K562 (cell line): ENCODE measurements around the gene IL7R. TPM values are rescaled to one million over a fixed set of nuclear protein-coding genes. Genes with fewer than 3 reads are reported as not detected.

ENCODE experiments used
- ATAC-seq: fragments of 200-7000 bp; cut with Tn5 transposase; 3 replicates; pipeline ENCODE4 v1.9.1; 2020; ENCODE audit warnings: moderate library complexity
- BruUV-seq: library from RNA; stranded (reverse); fragments of 400-500 nt; replicated peaks from 2 replicates; lab custom pipeline; 2021; lab: Mats Ljungman, UMichigan
- CTCF ChIA-PET: fragments of 300-600 bp; formaldehyde crosslinking; extraction: SDS; loops from one replicate; lab custom pipeline; 2021; ENCODE audit warnings: low intra/inter-chr PET ratio; lab: Yijun Ruan, JAX
- POLR2A ChIA-PET: fragments of 300-600, 350-650 bp; sonication (Branson Sonifier 250); formaldehyde crosslinking; extraction: SDS; loops from one replicate; lab custom pipeline; 2021; ENCODE audit warnings: antibody characterized with exemption, inconsistent platforms; lab: Yijun Ruan, JAX
- DNase-seq, 4 experiments: peaks; one replicate each; pipeline versions ENCODE4 v3.0.0 to v3.0.0-alpha.2; 2011 to 2018; ENCODE audit warnings: low spot score in 3 of 4, mixed read lengths in 3 of 4; ENCODE audit errors: extremely low read depth in 1 of 4
- FAIRE-seq: peaks from 2 replicates; lab custom pipeline; 2011; peaks lifted over from hg19 to GRCh38; lab: Jason Lieb, UNC
- H2AFZ ChIP-seq: 2 replicates; pipeline ENCODE4 v1.6.0; 2011; ENCODE audit warnings: low read depth, low read length, control low read depth, inconsistent platforms
- H3K27ac ChIP-seq: fragments of 200-600 bp; 3 replicates; pipeline ENCODE4 v1.8.0; 2011; ENCODE audit warnings: low read depth, mild to moderate bottlenecking, control low read depth, inconsistent platforms, low read length, moderate library complexity, mixed read lengths; ENCODE audit errors: extremely low read depth
- H3K27me3 ChIP-seq, 2 experiments: fragments of 300-600 bp in 1 of 2; 2 replicates in 1 of 2; 3 replicates in 1 of 2; pipeline versions ENCODE4 v1.6.0 to v1.8.0; 2011; ENCODE audit warnings: inconsistent platforms in 2 of 2, low read length in 2 of 2, mild to moderate bottlenecking in 1 of 2, mixed read lengths in 1 of 2, moderate library complexity in 1 of 2; ENCODE audit not compliant: control insufficient read depth in 2 of 2, insufficient read depth in 2 of 2
- H3K36me3 ChIP-seq: fragments of 300-600 bp; 3 replicates; pipeline ENCODE4 v1.8.0; 2011; ENCODE audit warnings: mild to moderate bottlenecking, low read length, inconsistent platforms; ENCODE audit not compliant: control insufficient read depth, insufficient read depth
- H3K4me1 ChIP-seq, 2 experiments: fragments of 200-600 bp in 1 of 2; replicated peaks in 1 of 2; 2 replicates in 1 of 2; 3 replicates in 1 of 2; pipeline versions ENCODE4 v1.5.1 to v1.8.0; 2011; ENCODE audit warnings: inconsistent platforms in 2 of 2, low read length in 2 of 2, mild to moderate bottlenecking in 1 of 2, mixed read lengths in 1 of 2, moderate library complexity in 1 of 2; ENCODE audit not compliant: control insufficient read depth in 2 of 2, insufficient read depth in 2 of 2
- H3K4me2 ChIP-seq: 2 replicates; pipeline ENCODE4 v1.6.1; 2011; ENCODE audit warnings: low read length, control low read depth, inconsistent platforms, mixed read lengths; ENCODE audit not compliant: insufficient read depth
- H3K4me3 ChIP-seq: fragments of 200-600 bp; sonication (generic), shearing (Covaris generic); 2 replicates; pipeline ENCODE4 v1.5.1; 2016; ENCODE audit warnings: control low read depth, inconsistent platforms
- H3K79me2 ChIP-seq: fragments of 200-600 bp; 3 replicates; pipeline ENCODE4 v1.8.0; 2011; ENCODE audit warnings: low read length, inconsistent platforms; ENCODE audit not compliant: control insufficient read depth, insufficient read depth
- H3K9ac ChIP-seq, 2 experiments: 2 replicates each; pipeline versions ENCODE4 v1.6.0 to v1.6.1; 2011; ENCODE audit warnings: low read depth in 2 of 2, low read length in 2 of 2, control low read depth in 1 of 2, inconsistent platforms in 1 of 2, mild to moderate bottlenecking in 1 of 2, mixed read lengths in 1 of 2; ENCODE audit not compliant: insufficient read depth in 1 of 2
- H3K9me1 ChIP-seq: one replicate; pipeline ENCODE4 v1.6.0; 2011; ENCODE audit warnings: inconsistent platforms, mild to moderate bottlenecking, low read length, moderate library complexity; ENCODE audit not compliant: control insufficient read depth, insufficient read depth
- H3K9me3 ChIP-seq: replicated peaks from 2 replicates; pipeline ENCODE4 v1.5.1; 2011; ENCODE audit warnings: low read depth, low read length, inconsistent platforms; ENCODE audit not compliant: control insufficient read depth, insufficient read depth
- H4K20me1 ChIP-seq: replicated peaks from 2 replicates; pipeline ENCODE4 v1.6.1; 2011; ENCODE audit warnings: low read length, inconsistent platforms, mixed read lengths; ENCODE audit not compliant: control insufficient read depth, insufficient read depth
- JUN ChIP-seq, 2 experiments: sonication (generic) in 1 of 2; formaldehyde crosslinking in 1 of 2; IDR thresholded peaks; 2 replicates each; pipeline versions ENCODE4 v1.6.1 to v1.8.0; 2012 to 2022; ENCODE audit warnings: borderline replicate concordance in 2 of 2, mild to moderate bottlenecking in 2 of 2, improper control_type of control experiment in 1 of 2, low read depth in 1 of 2, low read length in 1 of 2, missing genetic modification reagents in 1 of 2
- SMARCA4 ChIP-seq: fragments of 450-650 bp; IDR thresholded peaks from 2 replicates; pipeline ENCODE4 v1.6.1; 2016
- TEAD2 ChIP-seq: fragments of 450-650 bp; IDR thresholded peaks from 2 replicates; pipeline ENCODE4 v1.6.1; 2016; ENCODE audit warnings: missing genetic modification characterization, control low read depth, missing compliant biosample characterization
- ZBTB9 ChIP-seq: fragments of 450-650 bp; formaldehyde crosslinking; IDR thresholded peaks from 2 replicates; pipeline ENCODE4 v1.4.0; 2020; ENCODE audit warnings: mild to moderate bottlenecking, moderate library complexity
- ZMIZ1 ChIP-seq, 2 experiments: fragments of 150-350 bp in 1 of 2; IDR thresholded peaks; 2 replicates each; pipeline ENCODE4 v1.6.1; 2012 to 2016; ENCODE audit warnings: low read depth in 2 of 2, low read length in 2 of 2, mild to moderate bottlenecking in 1 of 2, moderate library complexity in 1 of 2
- ZNF224 ChIP-seq: sonication (generic); formaldehyde crosslinking; IDR thresholded peaks from 2 replicates; pipeline ENCODE4 v1.8.0; 2022; ENCODE audit warnings: mild to moderate bottlenecking, missing genetic modification reagents
- ZNF347 ChIP-seq: fragments of 450-650 bp; formaldehyde crosslinking; IDR thresholded peaks from 2 replicates; pipeline ENCODE4 v1.4.0; 2020; ENCODE audit warnings: low read depth, mild to moderate bottlenecking, moderate library complexity
- ZNF717 ChIP-seq: fragments of 250-450 bp; sonication (Bioruptor Pico); IDR thresholded peaks from 2 replicates; pipeline ENCODE4 v1.5.0; 2021
- WGBS: fragments of 100-300 bp; shearing (Covaris generic); methylation state at CpG from one replicate; pipeline ENCODE4 v1.1.6; 2016; ENCODE audit warnings: low coverage, mixed read lengths; ENCODE audit not compliant: insufficient coverage; ENCODE audit errors: missing lambda C conversion rate; 5-methylcytosine and 5-hydroxymethylcytosine counted together
- in situ Hi-C: fragments of 300-500 bp; cut with MboI; formaldehyde crosslinking; loops from 4 replicates; pipeline ENCODE4 v1.15.0; 2018; ENCODE audit warnings: inconsistent platforms, mixed read lengths
- intact Hi-C: fragments of 100-400 bp; cut with micrococcal nuclease; formaldehyde crosslinking; loops from 2 replicates; pipeline ENCODE4 v1.14.2; 2022
- polyA plus RNA-seq, 8 experiments: library from polyadenylated mRNA; depleted of rRNA in 4 of 8; stranded (reverse) in 5 of 8; unstranded in 3 of 8; fragments of >200 nt; fragmentation: Nextera tagmentation in 2 of 8; fragmentation: Illumina TruSeq in 1 of 8; extraction: Ambion mirVana in 2 of 8; extraction: Trizol in 1 of 8; gene quantifications; 2 replicates each; pipeline versions ENCODE4 v1.2.1 to v1.2.3, GENCODE V29; 2011 to 2014; ENCODE audit warnings: inconsistent platforms in 1 of 8, missing spikeins in 1 of 8
- total RNA-seq, 7 experiments: library from RNA; depleted of rRNA in 6 of 7; stranded (reverse); fragments of >200 nt in 6 of 7; fragmentation: Illumina TruSeq in 2 of 7; extraction: Trizol in 2 of 7; gene quantifications; 2 replicates each; pipeline versions ENCODE4 v1.2.1 to v1.2.3, GENCODE V29; 2011 to 2021; ENCODE audit warnings: low replicate concordance in 1 of 7
- TF ChIP-seq, protein P1 (sequence below): fragments of 250-450 bp; sonication (Bioruptor Pico); IDR thresholded peaks from 2 replicates; pipeline ENCODE4 v1.4.0; 2020; ENCODE audit warnings: mild to moderate bottlenecking
- TF ChIP-seq, protein P2 (sequence below): IDR thresholded peaks from 3 replicates; pipeline ENCODE4 v1.6.1; 2011; ENCODE audit warnings: borderline replicate concordance, mild to moderate bottlenecking, moderate library complexity; ENCODE audit not compliant: insufficient read length; ENCODE audit errors: extremely low read depth

IL7R gene
- total and polyA plus RNA-seq, 9 of the 15 experiments (the other 6 are each of a cell fraction or from before 2014, with no cell fraction given), result 0.04 to 0.98 (median 0.09) TPM; not detected in 3

DNA sequence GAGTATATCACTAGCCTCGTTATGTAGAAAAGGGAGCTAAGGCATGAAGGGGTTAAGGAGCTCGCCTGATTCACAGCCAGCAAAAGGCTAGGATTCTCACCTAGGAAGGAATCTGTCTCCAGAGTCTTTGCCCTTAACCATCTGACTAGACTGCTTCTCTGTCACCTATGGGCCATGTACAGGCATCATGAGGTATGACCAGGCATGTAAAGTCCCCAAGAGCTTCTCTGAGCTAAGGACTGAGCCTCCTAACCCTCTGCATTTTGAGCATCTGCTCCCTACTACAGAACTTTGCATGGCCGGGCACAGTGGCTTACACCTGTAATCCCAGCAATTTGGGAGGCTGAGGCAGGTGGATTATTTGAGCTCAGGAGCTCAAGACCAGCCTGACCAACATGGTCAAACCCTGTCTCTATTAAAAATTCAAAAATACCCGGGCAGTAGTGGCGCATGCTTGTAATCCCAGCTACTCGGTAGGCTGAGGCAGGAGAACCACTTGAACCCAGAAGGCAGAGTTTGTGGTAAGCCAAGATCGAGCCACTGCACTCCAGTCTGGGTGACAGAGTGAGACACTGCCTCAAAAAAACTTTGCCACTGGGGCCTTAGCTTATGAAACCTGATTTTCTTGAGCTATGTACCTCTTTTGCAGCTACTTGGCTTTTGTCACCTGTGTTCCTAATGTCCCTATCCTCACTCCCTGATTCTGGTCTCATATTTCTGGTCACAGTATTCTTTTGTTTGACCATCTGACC lies 33.2 kb upstream of the IL7R start:
- ATAC-seq (no peak), DNase-seq (no peak), FAIRE-seq (no peak)
- Histone ChIP-seq H3K27me3 (no peaks in the 10 kb centered on the region), H3K4me3 (no peak overlapping the region), H3K79me2 (no peaks in the 10 kb centered on the region), H3K9me3 (no peaks in the 10 kb centered on the region), H3K9ac (no peak overlapping the region), H2AFZ (no peak overlapping the region), H3K36me3 (no peaks in the 10 kb centered on the region), H3K4me2 (no peak overlapping the region), H4K20me1 (no peaks in the 10 kb centered on the region), H3K9me1 (no peaks in the 10 kb centered on the region), H3K4me1 (no peaks in the 10 kb centered on the region), H3K27ac (no peak overlapping the region)
- WGBS, result under 1% methylated on average over 7 of the region's 7 CpGs
- ChIA-PET POLR2A (interaction anchor here (0.6 to 0.7 kb wide), 3 partner anchors 44 to 1735 kb away, joined by 3 to 4 read pairs (median 3); no protein-coding TSS in a partner anchor), CTCF (no interaction called here)
- in situ Hi-C loops, result no loop called here
- BruUV-seq, result no TSS peak
- intact Hi-C loops, result no loop called here
- TF ChIP-seq JUN (IDR thresholded peaks at IDR 0.05; ENCODE audit: borderline replicate concordance, low read depth, low read length) (no peak), JUN (CRISPR knock-in tag; IDR thresholded peaks at IDR 0.05; ENCODE audit: borderline replicate concordance) (no peak), ZBTB9 (CRISPR knock-in tag) (no peak), SMARCA4 (no peak), ZNF717 (no peak), ZNF224 (CRISPR knock-in tag) (no peak), ZNF347 (CRISPR knock-in tag) (no peak), ZMIZ1 (IDR thresholded peaks at IDR 0.05; ENCODE audit: low read depth in 2 of 2, low read length in 2 of 2) (no peak), TEAD2 (tag) (no peak)
- TF ChIP-seq, protein P1, sequence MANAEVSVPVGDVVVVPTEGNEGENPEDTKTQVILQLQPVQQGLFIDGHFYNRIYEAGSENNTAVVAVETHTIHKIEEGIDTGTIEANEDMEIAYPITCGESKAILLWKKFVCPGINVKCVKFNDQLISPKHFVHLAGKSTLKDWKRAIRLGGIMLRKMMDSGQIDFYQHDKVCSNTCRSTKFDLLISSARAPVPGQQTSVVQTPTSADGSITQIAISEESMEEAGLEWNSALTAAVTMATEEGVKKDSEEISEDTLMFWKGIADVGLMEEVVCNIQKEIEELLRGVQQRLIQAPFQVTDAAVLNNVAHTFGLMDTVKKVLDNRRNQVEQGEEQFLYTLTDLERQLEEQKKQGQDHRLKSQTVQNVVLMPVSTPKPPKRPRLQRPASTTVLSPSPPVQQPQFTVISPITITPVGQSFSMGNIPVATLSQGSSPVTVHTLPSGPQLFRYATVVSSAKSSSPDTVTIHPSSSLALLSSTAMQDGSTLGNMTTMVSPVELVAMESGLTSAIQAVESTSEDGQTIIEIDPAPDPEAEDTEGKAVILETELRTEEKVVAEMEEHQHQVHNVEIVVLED (CRISPR knock-in tag), result no peak
- TF ChIP-seq, protein P2, sequence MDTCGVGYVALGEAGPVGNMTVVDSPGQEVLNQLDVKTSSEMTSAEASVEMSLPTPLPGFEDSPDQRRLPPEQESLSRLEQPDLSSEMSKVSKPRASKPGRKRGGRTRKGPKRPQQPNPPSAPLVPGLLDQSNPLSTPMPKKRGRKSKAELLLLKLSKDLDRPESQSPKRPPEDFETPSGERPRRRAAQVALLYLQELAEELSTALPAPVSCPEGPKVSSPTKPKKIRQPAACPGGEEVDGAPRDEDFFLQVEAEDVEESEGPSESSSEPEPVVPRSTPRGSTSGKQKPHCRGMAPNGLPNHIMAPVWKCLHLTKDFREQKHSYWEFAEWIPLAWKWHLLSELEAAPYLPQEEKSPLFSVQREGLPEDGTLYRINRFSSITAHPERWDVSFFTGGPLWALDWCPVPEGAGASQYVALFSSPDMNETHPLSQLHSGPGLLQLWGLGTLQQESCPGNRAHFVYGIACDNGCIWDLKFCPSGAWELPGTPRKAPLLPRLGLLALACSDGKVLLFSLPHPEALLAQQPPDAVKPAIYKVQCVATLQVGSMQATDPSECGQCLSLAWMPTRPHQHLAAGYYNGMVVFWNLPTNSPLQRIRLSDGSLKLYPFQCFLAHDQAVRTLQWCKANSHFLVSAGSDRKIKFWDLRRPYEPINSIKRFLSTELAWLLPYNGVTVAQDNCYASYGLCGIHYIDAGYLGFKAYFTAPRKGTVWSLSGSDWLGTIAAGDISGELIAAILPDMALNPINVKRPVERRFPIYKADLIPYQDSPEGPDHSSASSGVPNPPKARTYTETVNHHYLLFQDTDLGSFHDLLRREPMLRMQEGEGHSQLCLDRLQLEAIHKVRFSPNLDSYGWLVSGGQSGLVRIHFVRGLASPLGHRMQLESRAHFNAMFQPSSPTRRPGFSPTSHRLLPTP, result no peak
